Endometrium (tissue), 2 donors: Measurements from ENCODE around the gene CYP2U1.

ENCODE experiments used
- FAIRE-seq: peaks from 2 replicates; lab custom pipeline; 2012; peaks lifted over from hg19 to GRCh38; lab: Jason Lieb, UNC
- donor health status: control.
- donor health status: control.

The CYP2U1 gene

DNA sequence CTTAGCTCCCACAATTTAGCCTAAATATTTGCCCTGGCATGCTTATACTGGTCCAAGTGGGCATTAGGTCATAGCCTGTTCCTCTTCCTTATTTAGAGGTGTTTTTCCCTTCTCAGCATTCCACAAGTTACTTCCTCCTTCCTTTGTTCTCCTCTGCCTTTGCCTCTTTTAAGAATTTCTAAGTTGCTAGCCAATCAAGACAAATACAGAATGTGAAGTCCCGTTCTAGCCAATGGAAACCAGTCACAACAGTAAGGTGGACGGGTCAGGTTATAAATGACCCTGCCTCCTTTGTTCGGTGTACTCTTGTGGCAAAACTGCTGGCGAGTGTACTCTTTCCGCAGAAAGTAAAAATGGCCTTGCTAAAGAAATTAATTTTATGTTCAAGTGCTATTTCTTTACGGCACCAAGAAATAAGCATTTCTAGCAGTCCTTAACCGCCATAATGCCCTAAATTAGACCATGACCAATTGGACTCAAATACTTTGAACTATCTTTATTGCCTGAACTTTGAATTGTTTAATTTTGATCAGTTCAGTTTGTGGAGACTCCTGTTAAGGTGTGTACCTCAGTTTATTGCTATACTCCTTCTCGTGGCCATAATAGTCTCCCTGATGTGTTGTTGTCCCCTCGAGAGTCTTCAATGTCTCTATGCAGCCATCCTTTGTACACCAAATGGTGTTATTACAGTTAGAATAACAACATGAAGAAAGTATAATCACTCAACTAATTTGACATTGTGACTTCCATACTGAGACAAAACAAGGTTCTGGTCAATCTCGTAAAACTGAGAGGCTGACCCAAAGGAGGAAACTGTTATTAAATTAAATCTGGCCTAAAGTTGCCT lies 56.8 kb downstream of the CYP2U1 start:
- FAIRE-seq, result no peak

DNA sequence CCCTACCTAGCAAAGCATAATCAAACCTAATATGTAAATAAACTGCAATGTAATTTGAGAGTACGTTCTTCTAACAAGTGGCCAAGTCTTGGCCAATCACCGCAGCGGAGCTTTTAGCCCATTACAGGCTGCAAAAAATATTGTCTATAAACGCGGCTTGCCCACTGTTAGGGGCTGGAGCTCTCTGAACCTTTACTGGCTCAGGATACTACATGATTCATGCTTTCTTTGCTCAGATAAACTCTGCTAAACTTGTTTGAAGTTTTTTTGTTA lies 57.4 kb downstream of the CYP2U1 start:
- no peak for FAIRE-seq

DNA sequence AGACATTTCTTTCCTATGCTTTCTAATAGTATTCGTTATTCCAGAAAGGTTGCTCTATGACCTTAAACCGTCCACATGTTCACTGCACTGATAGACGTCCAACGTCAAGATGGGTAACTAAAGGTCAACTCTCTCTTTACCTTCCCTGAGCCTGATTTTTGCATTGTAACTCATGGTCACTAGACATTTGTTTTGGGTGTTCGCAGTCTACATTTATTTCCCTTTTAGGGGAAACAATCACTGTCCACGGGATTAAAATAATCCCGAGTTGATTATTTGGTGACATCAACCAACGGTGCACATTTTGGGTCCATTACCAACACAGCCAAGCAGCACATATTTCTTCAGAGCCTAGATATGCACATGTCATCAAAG lies 57.8 kb downstream of the CYP2U1 start:
- no peak for FAIRE-seq

DNA sequence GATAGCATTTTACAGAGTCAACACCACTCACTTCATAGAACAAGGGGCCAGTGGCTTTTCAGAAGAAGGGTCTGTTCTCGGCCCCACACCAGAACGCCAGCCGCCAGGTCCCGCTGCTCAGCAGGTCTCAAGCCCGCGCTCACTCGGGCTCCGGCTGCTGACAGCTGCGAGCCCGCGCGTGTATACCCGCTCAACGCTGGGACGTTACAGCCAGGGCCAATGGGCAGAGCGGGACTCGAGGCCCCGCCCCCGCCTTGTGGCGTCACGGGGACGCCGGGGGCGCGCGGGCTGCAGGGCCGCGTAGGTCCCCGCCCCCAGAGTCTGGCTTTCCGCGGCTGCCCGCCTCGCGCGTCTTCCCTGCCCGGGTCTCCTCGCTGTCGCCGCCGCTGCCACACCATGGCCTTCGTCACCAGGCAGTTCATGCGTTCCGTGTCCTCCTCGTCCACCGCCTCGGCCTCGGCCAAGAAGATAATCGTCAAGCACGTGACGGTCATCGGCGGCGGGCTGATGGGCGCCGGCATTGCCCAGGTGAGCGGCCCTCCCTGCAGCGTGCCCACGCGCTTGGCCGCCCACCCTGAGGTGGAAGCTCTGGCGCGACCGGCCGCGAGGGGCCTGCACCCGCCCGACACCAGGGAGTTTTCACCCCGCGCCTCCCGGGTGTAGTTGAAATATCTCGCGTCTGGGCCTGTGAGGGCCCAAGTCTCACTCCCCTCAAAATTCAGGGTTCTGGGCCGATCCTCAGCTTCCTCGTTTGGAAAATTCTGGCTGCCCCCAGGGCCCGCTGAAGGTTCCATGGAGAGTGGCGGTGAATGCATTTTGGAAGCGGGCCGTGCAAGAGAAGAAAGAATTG lies 58.4 kb downstream of the CYP2U1 start, which contains the start of gene HADH:
Gene HADH (plus strand): TSS at position 353 of the 850 bp plus-strand sequence. CDS start 44 bp downstream, at position 397.
- no peak for FAIRE-seq

DNA sequence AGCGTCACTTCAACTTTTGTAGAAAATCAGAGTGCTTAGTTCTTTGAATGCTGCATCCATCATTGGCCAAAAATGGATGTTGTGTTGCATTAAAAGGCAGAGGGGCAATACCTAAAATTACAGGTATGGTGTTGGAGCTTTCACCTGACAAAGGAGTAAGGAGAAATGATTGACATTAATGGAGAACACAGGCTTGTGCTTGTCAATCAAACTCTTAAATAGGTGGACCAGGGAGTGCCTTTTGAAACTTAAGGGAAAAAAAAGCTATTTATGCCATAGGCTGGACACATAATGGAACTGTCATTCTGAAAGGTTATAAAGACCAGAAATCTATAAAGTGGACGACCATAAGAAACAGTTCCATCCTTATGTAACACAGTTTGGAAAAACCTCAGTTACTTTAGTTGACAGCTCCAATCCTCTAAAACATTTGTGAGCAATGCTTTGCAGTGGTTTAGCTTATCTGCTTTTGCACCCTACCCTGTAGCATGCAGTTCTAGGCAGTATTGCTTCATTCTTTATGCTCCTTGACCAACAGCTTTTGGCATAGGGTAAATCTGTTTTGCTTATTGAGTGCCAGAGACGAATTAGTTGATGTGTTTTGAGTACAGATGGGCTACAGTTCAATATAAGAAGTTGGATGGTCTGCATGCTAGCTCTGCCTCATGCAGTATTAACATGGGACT lies 60.7 kb downstream of the CYP2U1 start:
- no peak for FAIRE-seq

DNA sequence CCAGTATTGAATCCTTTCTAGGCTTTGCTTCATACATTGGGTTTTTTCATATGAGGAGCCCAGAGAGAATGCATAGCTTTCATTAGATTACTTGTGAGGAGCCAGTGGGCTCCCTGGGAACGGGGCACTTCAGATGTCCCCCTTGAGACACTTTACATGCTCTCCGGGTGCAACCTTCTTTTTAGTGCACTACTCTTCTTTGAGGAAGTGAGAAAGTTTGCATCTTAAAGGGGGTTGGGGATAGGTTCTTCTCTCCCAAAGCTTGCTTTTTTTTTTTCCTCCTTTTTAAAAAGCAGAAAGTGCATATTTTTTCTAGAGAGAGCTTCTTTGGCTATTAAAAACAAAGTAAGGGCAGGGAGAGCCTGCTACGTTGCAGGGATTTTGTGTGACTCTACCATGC lies 62.6 kb downstream of the CYP2U1 start:
- FAIRE-seq, result no peak

DNA sequence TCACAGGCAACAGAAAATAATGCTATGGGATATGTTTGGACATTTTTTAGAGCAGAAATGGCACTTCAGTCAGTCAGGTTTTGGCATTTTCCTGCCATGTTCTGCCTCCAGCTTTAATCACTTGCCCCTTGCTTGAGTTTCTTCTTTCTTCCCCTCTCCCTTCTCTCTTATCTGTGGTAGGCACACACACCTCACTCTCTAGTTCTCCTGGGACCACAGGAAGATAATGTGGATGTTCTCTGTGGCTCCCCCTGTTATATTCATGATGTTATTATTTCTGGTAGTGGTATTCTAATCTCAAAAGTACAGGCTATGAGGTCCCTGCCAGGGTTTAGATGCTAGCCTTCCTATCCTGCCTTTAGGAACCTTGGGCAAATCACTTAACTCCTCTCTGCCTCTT lies 63.5 kb downstream of the CYP2U1 start:
- FAIRE-seq, result no peak

DNA sequence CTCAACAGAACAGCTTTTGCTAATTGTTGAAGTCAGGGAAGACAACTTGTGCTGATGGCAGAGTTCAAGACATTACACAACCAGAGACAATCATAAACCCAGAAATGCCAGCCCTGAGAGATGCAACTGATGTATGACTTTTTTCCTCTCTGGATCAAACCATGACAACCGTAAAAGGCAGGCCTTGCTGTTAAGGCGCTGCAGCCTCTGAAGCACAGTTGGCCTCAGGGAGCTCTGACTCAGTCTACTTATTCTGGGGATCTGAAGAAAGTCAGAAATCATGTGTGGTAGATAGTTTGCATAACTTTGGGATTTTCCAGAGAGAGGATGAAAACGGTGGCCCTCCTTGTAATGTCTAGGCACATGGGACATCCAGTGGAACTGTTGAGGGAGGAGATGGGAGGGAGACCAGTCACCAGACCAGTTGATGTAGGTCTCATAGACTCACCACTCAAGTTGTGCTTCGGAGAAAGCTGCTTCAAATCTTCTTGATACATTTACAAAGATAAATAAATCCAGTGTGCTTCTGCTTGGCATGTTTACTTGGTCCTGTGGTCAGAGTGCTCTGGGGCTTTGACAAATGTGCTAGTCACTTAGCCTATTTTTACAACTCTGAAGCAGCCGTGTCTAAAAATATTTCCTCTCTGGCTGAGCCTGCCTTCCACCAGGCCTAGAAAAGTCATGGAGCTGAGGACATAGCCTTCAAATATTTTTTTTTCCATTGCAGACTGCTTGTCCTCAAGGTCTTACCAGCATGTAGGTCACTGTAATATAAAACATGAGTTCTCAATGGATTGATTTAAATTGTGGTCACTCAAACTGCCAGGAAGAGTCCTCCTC lies 65.8 kb downstream of the CYP2U1 start:
- peak; percentile 84 for FAIRE-seq

DNA sequence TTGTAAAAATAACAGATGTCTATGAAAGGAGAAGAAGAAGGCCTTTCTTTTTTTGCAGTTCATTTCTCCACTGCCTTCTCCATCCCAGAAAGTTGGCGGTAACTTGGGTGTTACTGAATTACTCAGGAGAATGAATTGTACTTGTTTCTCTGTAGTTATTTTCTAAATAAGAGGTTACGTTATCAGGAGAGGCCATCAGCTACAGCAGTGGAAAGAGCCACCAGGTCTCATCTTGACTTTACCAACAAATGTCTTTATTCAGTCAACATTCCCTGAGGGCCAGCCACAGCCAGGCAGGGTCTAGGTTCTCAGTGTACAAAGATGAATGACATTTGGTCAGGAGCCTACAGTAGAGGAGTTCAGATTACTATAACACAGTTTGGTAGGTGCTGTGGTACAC lies 66.4 kb downstream of the CYP2U1 start:
- no peak for FAIRE-seq

DNA sequence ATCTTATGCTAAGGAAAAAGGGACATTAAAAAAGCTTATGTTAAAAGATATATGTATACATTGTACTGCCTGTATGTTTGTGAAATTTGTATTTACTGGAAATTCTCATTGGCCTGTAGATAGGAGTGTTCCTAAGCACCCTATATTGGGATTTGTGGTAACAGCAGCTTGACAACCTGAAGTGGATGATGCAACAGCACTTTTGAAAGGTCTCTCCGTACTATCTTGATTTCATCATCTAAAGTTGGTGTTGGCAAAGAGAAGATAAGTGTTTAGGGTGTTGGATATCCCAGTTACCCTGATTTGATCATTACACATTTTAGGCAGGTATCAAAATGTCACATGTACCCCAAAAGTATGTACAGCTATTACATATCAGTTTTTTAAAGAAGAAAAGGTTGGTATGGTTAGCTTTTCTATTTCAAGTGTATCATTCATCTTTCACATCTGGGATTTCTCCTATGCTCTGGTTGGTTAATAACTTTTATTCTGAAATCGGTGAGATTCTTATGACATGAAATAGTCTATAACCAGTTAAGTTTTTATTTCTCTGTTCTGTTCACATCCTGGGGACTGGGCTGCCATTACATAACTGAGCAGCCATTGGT lies 68.7 kb downstream of the CYP2U1 start:
- FAIRE-seq, result no peak

DNA sequence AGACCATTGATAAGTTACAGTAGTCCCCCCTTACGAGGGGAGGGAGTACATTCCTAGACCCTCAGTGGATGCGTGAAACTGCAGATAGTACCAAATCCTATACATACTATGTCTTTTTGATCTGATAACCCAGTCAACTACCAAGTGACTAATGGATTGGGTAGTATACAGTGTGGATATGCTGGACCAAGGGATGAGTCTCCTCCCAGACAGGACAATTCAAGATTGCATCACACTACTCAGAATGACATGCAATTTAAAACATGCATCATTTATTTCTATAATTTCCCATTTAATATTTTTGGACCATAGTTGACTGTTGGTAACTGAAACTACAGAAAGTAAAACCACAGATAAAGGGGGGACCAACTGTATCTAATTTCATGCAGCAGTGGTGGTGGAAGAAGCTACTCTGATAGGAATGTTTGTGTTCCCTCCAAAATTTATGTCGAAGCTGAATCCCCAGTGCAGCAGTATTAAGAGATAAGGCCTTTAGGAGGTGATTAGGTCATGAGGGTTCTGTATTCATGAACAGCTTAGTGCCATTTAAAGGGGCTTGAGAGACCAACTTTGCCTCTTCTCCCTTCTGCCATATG lies 70.3 kb downstream of the CYP2U1 start:
- no peak for FAIRE-seq
